SK-N-SH (cell line): ENCODE data around the gene MRPL23.

Experiments used
- EP300 ChIP-seq, 2 experiments: IDR thresholded peaks; 2 replicates each; pipeline versions ENCODE4 v1.4.0 to v1.6.1; 2012; ENCODE audit warnings: borderline replicate concordance in 1 of 2, low read depth in 1 of 2, low read length in 1 of 2
- MEF2A ChIP-seq: IDR thresholded peaks from 2 replicates; pipeline ENCODE4 v1.4.0; 2012; ENCODE audit warnings: low read depth, borderline replicate concordance
- POLR2AphosphoS5 ChIP-seq: IDR thresholded peaks from 2 replicates; pipeline ENCODE4 v1.6.1; 2012; ENCODE audit warnings: low read depth, low read length
- RAD21 ChIP-seq: IDR thresholded peaks from 2 replicates; pipeline ENCODE4 v1.6.1; 2012; ENCODE audit warnings: mild to moderate bottlenecking, low read length
- RFX5 ChIP-seq: IDR thresholded peaks from 2 replicates; pipeline ENCODE4 v1.6.1; 2012; ENCODE audit warnings: mild to moderate bottlenecking, improper control_type of control experiment, low read length
- SIN3A ChIP-seq: IDR thresholded peaks from 2 replicates; pipeline ENCODE4 v1.6.1; 2012; ENCODE audit warnings: low read depth, mild to moderate bottlenecking, low read length, moderate library complexity, borderline replicate concordance
- USF2 ChIP-seq: fragments of 150-350 bp; IDR thresholded peaks from 2 replicates; pipeline ENCODE4 v1.6.1; 2017; ENCODE audit warnings: antibody characterized with exemption, low read length, low read depth, borderline replicate concordance
- TF ChIP-seq, protein P1 (sequence below): fragments of 200-600 bp; sonication (generic); IDR thresholded peaks from 2 replicates; pipeline ENCODE4 v1.6.1; 2017; ENCODE audit warnings: antibody characterized with exemption, mild to moderate bottlenecking, moderate library complexity
- TF ChIP-seq, protein P2 (sequence below): IDR thresholded peaks from 2 replicates; pipeline ENCODE4 v1.4.0; 2012; ENCODE audit warnings: low read depth, borderline replicate concordance
- TF ChIP-seq, protein P3 (sequence below): IDR thresholded peaks from 2 replicates; pipeline ENCODE4 v1.6.1; 2012; ENCODE audit warnings: mild to moderate bottlenecking, low read depth, low read length, moderate library complexity

GRCh38 chr11:1946812-1947484 lies at the start of gene MRPL23:
- TF ChIP-seq, protein P1, sequence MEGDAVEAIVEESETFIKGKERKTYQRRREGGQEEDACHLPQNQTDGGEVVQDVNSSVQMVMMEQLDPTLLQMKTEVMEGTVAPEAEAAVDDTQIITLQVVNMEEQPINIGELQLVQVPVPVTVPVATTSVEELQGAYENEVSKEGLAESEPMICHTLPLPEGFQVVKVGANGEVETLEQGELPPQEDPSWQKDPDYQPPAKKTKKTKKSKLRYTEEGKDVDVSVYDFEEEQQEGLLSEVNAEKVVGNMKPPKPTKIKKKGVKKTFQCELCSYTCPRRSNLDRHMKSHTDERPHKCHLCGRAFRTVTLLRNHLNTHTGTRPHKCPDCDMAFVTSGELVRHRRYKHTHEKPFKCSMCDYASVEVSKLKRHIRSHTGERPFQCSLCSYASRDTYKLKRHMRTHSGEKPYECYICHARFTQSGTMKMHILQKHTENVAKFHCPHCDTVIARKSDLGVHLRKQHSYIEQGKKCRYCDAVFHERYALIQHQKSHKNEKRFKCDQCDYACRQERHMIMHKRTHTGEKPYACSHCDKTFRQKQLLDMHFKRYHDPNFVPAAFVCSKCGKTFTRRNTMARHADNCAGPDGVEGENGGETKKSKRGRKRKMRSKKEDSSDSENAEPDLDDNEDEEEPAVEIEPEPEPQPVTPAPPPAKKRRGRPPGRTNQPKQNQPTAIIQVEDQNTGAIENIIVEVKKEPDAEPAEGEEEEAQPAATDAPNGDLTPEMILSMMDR, result no peak
- TF ChIP-seq RAD21 (no peak), USF2 (no peak), MEF2A (no peak), POLR2AphosphoS5 (no peak), SIN3A (no peak), EP300 (IDR thresholded peaks at IDR 0.05; ENCODE audit: borderline replicate concordance in 1 of 2, low read depth in 1 of 2, low read length in 1 of 2) (no peak), RFX5 (no peak)
- TF ChIP-seq, protein P2, sequence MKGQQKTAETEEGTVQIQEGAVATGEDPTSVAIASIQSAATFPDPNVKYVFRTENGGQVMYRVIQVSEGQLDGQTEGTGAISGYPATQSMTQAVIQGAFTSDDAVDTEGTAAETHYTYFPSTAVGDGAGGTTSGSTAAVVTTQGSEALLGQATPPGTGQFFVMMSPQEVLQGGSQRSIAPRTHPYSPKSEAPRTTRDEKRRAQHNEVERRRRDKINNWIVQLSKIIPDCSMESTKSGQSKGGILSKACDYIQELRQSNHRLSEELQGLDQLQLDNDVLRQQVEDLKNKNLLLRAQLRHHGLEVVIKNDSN, result no peak
- TF ChIP-seq, protein P3, sequence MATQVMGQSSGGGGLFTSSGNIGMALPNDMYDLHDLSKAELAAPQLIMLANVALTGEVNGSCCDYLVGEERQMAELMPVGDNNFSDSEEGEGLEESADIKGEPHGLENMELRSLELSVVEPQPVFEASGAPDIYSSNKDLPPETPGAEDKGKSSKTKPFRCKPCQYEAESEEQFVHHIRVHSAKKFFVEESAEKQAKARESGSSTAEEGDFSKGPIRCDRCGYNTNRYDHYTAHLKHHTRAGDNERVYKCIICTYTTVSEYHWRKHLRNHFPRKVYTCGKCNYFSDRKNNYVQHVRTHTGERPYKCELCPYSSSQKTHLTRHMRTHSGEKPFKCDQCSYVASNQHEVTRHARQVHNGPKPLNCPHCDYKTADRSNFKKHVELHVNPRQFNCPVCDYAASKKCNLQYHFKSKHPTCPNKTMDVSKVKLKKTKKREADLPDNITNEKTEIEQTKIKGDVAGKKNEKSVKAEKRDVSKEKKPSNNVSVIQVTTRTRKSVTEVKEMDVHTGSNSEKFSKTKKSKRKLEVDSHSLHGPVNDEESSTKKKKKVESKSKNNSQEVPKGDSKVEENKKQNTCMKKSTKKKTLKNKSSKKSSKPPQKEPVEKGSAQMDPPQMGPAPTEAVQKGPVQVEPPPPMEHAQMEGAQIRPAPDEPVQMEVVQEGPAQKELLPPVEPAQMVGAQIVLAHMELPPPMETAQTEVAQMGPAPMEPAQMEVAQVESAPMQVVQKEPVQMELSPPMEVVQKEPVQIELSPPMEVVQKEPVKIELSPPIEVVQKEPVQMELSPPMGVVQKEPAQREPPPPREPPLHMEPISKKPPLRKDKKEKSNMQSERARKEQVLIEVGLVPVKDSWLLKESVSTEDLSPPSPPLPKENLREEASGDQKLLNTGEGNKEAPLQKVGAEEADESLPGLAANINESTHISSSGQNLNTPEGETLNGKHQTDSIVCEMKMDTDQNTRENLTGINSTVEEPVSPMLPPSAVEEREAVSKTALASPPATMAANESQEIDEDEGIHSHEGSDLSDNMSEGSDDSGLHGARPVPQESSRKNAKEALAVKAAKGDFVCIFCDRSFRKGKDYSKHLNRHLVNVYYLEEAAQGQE, result no peak
